ENCODE data around the gene SELENOO. TPM values are rescaled to one million over a fixed set of nuclear protein-coding genes. Genes with fewer than 3 reads are reported as not detected.

SELENOO gene
- total and polyA plus RNA-seq, 2 of the 13 experiments (the other 11 are each of a cell fraction or from before 2014, with no cell fraction given), result 14.4 to 19.0 TPM

DNA sequence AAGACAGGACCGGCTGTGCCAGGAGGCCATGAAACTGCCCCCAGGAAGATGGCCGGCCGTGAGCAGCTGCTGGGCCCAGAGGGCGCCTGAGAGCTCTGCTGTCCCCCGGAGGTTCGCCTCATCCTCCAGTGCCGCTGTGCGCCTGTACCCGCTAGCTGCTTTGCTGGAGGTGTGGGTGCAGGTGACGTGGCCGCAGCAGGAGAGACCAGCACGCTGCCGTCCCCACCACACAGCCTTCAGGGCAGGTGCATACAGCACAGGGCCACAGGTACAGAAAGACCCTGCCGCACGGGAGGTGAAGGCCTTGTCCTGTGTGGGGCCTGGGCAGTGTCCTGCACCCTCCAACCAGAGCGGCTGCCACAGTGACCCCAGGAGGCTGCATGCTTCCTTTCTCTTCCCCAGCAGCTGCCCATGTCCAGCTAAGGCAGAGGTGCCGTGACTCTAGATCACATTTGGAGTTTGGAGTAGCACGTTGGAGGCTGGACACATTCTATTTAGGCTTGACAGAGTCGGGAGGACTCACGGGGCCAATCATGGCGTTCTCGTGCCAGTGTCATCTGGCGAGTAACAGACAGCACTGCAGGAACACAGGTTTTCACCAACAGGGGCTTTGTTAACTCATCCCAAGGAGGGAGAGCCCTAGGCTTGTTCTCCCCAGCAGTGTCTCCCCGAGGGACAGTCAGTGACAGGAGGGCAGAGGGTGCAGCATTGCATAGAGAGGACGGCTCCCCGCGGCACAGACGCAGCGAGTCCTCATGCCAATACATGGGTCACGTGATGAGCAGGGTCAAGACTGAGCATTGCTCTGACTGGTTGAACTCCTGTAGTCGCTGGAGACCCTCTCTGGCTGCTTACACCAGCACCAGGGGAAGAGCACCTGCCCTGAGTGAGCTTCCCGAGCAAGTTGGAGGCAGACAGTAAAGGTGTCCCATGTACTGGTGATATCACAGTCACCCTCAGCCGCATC is 49.0 kb upstream of the SELENOO start (continued):
- TF ChIP-seq ZBTB10 (CRISPR knock-in tag; IDR thresholded peaks at IDR 0.05; ENCODE audit: borderline replicate concordance) (peak; percentile 66; the same call in 1 of the 2 replicates), HNRNPL (IDR thresholded peaks at IDR 0.05; ENCODE audit: low read depth, low read length) (peak; percentile 63; the same call in 1 of the 2 replicates), ZFY (CRISPR knock-in tag; IDR thresholded peaks at IDR 0.05) (peak; percentile 71), REPIN1 (CRISPR knock-in tag; IDR thresholded peaks at IDR 0.05; ENCODE audit: borderline replicate concordance, low read depth) (peak; percentile 32; the same call in 1 of the 2 replicates), BHLHE40 (IDR thresholded peaks at IDR 0.05; ENCODE audit: low read length) (peak; percentile 29; the same call in 1 of the 2 replicates), ZNF3 (CRISPR knock-in tag; IDR thresholded peaks at IDR 0.05) (no peak), HOXA3 (CRISPR knock-in tag; IDR thresholded peaks at IDR 0.05) (peak; percentile 50; the same call in 1 of the 2 replicates), ZNF572 (CRISPR knock-in tag; IDR thresholded peaks at IDR 0.05) (0 out of 2 replicates have a peak, but pooled peaks have one; percentile 38), FOXM1 (CRISPR knock-in tag; IDR thresholded peaks at IDR 0.05) (no peak), ZNF496 (CRISPR knock-in tag; IDR thresholded peaks at IDR 0.05; ENCODE audit: insufficient replicate concordance) (no peak), NRL (CRISPR knock-in tag; IDR thresholded peaks at IDR 0.05; ENCODE audit: borderline replicate concordance) (0 out of 2 replicates have a peak, but pooled peaks have one; percentile 64), FOXO4 (CRISPR knock-in tag; conservative IDR thresholded peaks at IDR 0.05) (no peak)
- TF ChIP-seq, protein P1, sequence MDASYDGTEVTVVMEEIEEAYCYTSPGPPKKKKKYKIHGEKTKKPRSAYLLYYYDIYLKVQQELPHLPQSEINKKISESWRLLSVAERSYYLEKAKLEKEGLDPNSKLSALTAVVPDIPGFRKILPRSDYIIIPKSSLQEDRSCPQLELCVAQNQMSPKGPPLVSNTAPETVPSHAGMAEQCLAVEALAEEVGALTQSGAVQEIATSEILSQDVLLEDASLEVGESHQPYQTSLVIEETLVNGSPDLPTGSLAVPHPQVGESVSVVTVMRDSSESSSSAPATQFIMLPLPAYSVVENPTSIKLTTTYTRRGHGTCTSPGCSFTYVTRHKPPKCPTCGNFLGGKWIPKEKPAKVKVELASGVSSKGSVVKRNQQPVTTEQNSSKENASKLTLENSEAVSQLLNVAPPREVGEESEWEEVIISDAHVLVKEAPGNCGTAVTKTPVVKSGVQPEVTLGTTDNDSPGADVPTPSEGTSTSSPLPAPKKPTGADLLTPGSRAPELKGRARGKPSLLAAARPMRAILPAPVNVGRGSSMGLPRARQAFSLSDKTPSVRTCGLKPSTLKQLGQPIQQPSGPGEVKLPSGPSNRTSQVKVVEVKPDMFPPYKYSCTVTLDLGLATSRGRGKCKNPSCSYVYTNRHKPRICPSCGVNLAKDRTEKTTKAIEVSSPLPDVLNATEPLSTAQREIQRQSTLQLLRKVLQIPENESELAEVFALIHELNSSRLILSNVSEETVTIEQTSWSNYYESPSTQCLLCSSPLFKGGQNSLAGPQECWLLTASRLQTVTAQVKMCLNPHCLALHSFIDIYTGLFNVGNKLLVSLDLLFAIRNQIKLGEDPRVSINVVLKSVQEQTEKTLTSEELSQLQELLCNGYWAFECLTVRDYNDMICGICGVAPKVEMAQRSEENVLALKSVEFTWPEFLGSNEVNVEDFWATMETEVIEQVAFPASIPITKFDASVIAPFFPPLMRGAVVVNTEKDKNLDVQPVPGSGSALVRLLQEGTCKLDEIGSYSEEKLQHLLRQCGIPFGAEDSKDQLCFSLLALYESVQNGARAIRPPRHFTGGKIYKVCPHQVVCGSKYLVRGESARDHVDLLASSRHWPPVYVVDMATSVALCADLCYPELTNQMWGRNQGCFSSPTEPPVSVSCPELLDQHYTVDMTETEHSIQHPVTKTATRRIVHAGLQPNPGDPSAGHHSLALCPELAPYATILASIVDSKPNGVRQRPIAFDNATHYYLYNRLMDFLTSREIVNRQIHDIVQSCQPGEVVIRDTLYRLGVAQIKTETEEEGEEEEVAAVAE (CRISPR knock-in tag; IDR thresholded peaks at IDR 0.05; ENCODE audit: borderline replicate concordance), result no peak
- TF ChIP-seq, protein P2, sequence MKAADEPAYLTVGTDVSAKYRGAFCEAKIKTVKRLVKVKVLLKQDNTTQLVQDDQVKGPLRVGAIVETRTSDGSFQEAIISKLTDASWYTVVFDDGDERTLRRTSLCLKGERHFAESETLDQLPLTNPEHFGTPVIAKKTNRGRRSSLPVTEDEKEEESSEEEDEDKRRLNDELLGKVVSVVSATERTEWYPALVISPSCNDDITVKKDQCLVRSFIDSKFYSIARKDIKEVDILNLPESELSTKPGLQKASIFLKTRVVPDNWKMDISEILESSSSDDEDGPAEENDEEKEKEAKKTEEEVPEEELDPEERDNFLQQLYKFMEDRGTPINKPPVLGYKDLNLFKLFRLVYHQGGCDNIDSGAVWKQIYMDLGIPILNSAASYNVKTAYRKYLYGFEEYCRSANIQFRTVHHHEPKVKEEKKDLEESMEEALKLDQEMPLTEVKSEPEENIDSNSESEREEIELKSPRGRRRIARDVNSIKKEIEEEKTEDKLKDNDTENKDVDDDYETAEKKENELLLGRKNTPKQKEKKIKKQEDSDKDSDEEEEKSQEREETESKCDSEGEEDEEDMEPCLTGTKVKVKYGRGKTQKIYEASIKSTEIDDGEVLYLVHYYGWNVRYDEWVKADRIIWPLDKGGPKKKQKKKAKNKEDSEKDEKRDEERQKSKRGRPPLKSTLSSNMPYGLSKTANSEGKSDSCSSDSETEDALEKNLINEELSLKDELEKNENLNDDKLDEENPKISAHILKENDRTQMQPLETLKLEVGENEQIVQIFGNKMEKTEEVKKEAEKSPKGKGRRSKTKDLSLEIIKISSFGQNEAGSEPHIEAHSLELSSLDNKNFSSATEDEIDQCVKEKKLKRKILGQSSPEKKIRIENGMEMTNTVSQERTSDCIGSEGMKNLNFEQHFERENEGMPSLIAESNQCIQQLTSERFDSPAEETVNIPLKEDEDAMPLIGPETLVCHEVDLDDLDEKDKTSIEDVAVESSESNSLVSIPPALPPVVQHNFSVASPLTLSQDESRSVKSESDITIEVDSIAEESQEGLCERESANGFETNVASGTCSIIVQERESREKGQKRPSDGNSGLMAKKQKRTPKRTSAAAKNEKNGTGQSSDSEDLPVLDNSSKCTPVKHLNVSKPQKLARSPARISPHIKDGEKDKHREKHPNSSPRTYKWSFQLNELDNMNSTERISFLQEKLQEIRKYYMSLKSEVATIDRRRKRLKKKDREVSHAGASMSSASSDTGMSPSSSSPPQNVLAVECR (CRISPR knock-in tag; IDR thresholded peaks at IDR 0.05; ENCODE audit: borderline replicate concordance), result peak; percentile 31; the same call in 1 of the 2 replicates

Measured in HepG2 (cell line).